A673 (cell line): ENCODE data around the gene RESP18. TPM values are rescaled to one million over a fixed set of nuclear protein-coding genes. Genes with fewer than 3 reads are reported as not detected.

Source experiments
- BruUV-seq: library from RNA; stranded (reverse); fragments of 400-500 nt; replicated peaks from 2 replicates; lab custom pipeline; 2021; lab: Mats Ljungman, UMichigan
- CTCF ChIA-PET: fragments of 300-600 bp; sonication (Branson Sonifier 250); formaldehyde crosslinking; loops from one replicate; lab custom pipeline; 2022; ENCODE audit warnings: antibody characterized with exemption; lab: Charles Lee
- POLR2A ChIA-PET: fragments of 300-600 bp; sonication (Branson Sonifier 250); formaldehyde crosslinking; loops from one replicate; lab custom pipeline; 2022; ENCODE audit warnings: antibody characterized with exemption; ENCODE audit not compliant: low non-redundant PET; lab: Charles Lee
- DNase-seq: peaks from one replicate; pipeline ENCODE4 v3.0.0-alpha.2; 2015; ENCODE audit warnings: low spot score
- H3K27ac ChIP-seq: fragments of 200-600 bp; sonication (generic); 2 replicates; pipeline ENCODE4 v1.5.1; 2016; ENCODE audit warnings: mixed run types, low read depth, mild to moderate bottlenecking, mixed read lengths, antibody characterized with exemption, low read length; ENCODE audit not compliant: poor library complexity, severe bottlenecking
- H3K27me3 ChIP-seq: fragments of 200-600 bp; sonication (generic); replicated peaks from 2 replicates; pipeline ENCODE4 v1.6.1; 2017; ENCODE audit warnings: mixed run types, low read depth, mild to moderate bottlenecking, mixed read lengths, antibody characterized with exemption, low read length; ENCODE audit not compliant: insufficient read depth, poor library complexity
- H3K36me3 ChIP-seq: fragments of 200-600 bp; sonication (generic); 2 replicates; pipeline ENCODE4 v1.6.1; 2016; ENCODE audit warnings: mixed run types, mild to moderate bottlenecking, mixed read lengths, antibody characterized with exemption, low read length; ENCODE audit not compliant: insufficient read depth, poor library complexity, severe bottlenecking
- H3K4me1 ChIP-seq: fragments of 200-600 bp; sonication (generic); 2 replicates; pipeline ENCODE4 v1.6.1; 2017; ENCODE audit warnings: mixed run types, mild to moderate bottlenecking, mixed read lengths, antibody characterized with exemption, low read length; ENCODE audit not compliant: insufficient read depth, poor library complexity, severe bottlenecking
- H3K4me3 ChIP-seq: fragments of 200-600 bp; sonication (generic); 2 replicates; pipeline ENCODE4 v1.5.1; 2016; ENCODE audit warnings: low read depth, mixed run types, mild to moderate bottlenecking, mixed read lengths, low read length; ENCODE audit not compliant: poor library complexity, severe bottlenecking
- H3K9me3 ChIP-seq: fragments of 200-600 bp; sonication (generic); 2 replicates; pipeline ENCODE4 v1.6.1; 2016; ENCODE audit warnings: mixed run types, low read depth, mild to moderate bottlenecking, mixed read lengths, antibody characterized with exemption, low read length; ENCODE audit not compliant: poor library complexity, severe bottlenecking
- EZH2 ChIP-seq: fragments of 200-600 bp; sonication (generic); IDR thresholded peaks from 2 replicates; pipeline ENCODE4 v1.6.1; 2017; ENCODE audit warnings: borderline replicate concordance, low read depth, mild to moderate bottlenecking, mixed read lengths, antibody characterized with exemption, low read length; ENCODE audit not compliant: poor library complexity, severe bottlenecking
- intact Hi-C: fragments of 100-400 bp; cut with micrococcal nuclease; formaldehyde crosslinking; loops from one replicate; pipeline ENCODE4 v1.10.0; 2022; ENCODE audit not compliant: unreplicated experiment
- total RNA-seq: library from RNA; stranded (reverse); gene quantifications from 2 replicates; pipeline ENCODE4 v1.2.3, GENCODE V29; 2021
- TF ChIP-seq, protein P1 (sequence below): fragments of 300-800, 200-600 bp; sonication (generic); conservative IDR thresholded peaks from 2 replicates; pipeline ENCODE4 v1.5.1; 2017; ENCODE audit warnings: low read depth, mild to moderate bottlenecking, antibody characterized with exemption, low read length, moderate library complexity, mixed read lengths

RESP18 gene
- total RNA-seq, 1 experiment from 2014 or later, result not detected

DNA sequence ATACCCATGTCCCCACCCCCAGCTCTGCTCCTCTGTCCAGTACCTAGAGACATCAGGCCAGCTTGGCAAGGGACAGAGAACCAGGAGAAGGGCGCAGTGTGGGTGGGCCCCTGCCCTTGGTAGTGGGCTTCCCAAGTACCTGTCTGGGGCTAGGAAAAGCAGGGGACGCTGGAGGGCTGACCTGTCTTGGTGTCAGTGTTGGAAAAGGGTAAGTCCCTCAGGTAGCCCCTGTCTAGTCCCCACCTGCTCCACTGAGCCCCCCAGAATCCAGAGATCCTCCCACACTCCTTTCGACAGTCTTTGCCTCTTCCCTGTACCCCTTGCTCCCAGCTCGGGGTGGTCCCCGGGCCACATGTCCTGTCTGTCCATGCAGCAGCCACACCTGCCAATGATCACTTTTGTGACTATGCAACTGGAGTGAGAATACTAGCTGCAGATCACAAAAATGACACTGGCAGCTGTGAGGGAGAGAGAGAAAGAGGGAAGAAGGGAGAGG lies 38.8 kb downstream of the RESP18 start:
- H3K4me1 ChIP-seq, result peaks cover 7% of the 10 kb centered on the region
- peaks cover under 1% of the 10 kb centered on the region for H3K27me3 ChIP-seq
- intact Hi-C loops, result loop anchor here (1.0 to 10.0 kb wide), 4 partner anchors 80 to 439 kb away; partner anchors contain the start of genes NHEJ1 and WNT6
- CTCF ChIA-PET, result no interaction called here
- TF ChIP-seq EZH2, result no peak
- TF ChIP-seq, protein P1, sequence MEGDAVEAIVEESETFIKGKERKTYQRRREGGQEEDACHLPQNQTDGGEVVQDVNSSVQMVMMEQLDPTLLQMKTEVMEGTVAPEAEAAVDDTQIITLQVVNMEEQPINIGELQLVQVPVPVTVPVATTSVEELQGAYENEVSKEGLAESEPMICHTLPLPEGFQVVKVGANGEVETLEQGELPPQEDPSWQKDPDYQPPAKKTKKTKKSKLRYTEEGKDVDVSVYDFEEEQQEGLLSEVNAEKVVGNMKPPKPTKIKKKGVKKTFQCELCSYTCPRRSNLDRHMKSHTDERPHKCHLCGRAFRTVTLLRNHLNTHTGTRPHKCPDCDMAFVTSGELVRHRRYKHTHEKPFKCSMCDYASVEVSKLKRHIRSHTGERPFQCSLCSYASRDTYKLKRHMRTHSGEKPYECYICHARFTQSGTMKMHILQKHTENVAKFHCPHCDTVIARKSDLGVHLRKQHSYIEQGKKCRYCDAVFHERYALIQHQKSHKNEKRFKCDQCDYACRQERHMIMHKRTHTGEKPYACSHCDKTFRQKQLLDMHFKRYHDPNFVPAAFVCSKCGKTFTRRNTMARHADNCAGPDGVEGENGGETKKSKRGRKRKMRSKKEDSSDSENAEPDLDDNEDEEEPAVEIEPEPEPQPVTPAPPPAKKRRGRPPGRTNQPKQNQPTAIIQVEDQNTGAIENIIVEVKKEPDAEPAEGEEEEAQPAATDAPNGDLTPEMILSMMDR, result no peak
- no peaks in the 10 kb centered on the region for H3K36me3 ChIP-seq
- no peak overlapping the region for H3K27ac ChIP-seq
- DNase-seq, result no peak
- H3K4me3 ChIP-seq, result no peak overlapping the region
- no peaks in the 10 kb centered on the region for H3K9me3 ChIP-seq
- BruUV-seq, result no TSS peak
- POLR2A ChIA-PET, result no interaction called here

DNA sequence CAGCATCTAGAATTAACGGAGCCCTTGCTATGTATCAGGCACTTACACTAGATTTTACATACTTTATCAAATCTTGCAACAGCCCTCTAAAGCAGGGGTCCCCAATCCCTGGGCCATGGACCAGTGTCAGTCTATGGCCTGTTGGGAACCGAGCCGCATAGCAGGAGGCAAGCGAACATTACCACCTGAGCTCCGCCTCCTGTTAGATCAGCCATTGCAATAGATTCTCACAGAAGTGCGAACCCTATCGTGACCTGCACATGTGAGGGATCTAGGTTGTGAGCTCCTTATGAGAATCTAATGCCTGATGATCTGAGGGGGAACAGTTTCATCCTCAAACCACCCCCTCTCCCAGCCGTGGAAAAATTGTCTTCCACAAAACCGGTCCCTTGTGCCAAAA lies 39.9 kb downstream of the RESP18 start:
- no TSS peak for BruUV-seq
- H3K27ac ChIP-seq, result no peak overlapping the region
- no peak overlapping the region for H3K4me3 ChIP-seq
- H3K9me3 ChIP-seq, result no peaks in the 10 kb centered on the region
- TF ChIP-seq, protein P1, result no peak
- TF ChIP-seq EZH2, result no peak
- ChIA-PET POLR2A (no interaction called here), CTCF (no interaction called here)
- H3K36me3 ChIP-seq, result no peaks in the 10 kb centered on the region
- H3K4me1 ChIP-seq, result peaks cover 7% of the 10 kb centered on the region
- intact Hi-C loops, result loop anchor here (10.0 kb wide), 2 partner anchors 238 to 438 kb away; partner anchors contain the start of gene WNT6
- DNase-seq, result no peak
- no peaks in the 10 kb centered on the region for H3K27me3 ChIP-seq

DNA sequence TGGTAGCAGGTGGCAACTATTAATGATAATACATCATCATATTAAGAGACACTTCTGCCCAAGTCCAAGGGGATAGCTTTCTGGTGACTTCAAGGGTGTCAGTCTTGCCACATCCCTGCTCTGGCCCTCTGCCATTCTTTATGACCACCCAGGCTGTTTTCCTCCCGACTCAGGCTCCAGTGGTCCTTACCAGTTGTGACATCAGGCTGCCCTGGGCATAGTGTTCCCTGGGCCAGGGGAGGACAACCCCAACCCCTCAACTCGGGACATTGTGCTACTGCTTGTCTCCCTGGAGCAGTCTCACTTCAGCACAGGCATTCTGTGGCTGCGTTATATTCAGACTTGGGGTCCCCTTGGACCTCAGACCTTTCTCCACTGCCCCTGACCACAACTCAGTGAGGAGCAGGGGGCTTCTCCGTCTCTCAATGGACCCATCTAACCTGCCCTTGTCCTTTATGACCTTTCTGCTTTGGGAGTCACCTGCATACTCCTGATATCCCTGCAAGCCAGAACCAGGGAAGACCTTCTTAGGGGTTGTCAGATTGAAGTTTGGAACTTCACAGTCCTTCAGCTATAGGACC lies 40.5 kb downstream of the RESP18 start:
- POLR2A ChIA-PET, result no interaction called here
- CTCF ChIA-PET, result no interaction called here
- intact Hi-C loops, result loop anchor here (10.0 kb wide), 2 partner anchors 237 to 437 kb away; partner anchors contain the start of gene WNT6

More for the DNA sequence above, 40.5 kb downstream of the RESP18 start:
- H3K27me3 ChIP-seq, result no peaks in the 10 kb centered on the region
- peaks cover 7% of the 10 kb centered on the region for H3K4me1 ChIP-seq
- no peak overlapping the region for H3K27ac ChIP-seq
- no peaks in the 10 kb centered on the region for H3K9me3 ChIP-seq
- DNase-seq, result no peak
- no peak for TF ChIP-seq EZH2
- TF ChIP-seq, protein P1, result no peak
- BruUV-seq, result no TSS peak
- H3K36me3 ChIP-seq, result no peaks in the 10 kb centered on the region
- no peak overlapping the region for H3K4me3 ChIP-seq
